Upper lobe of right lung (tissue), 1 donor: ENCODE data around the gene CADM1. TPM values are rescaled to one million over a fixed set of nuclear protein-coding genes. Genes with fewer than 3 reads are reported as not detected.
A peak's percentile ranks its signal among the peaks of the same experiment; 100 is the strongest.

Experiments
- ATAC-seq: fragments of 200-7000 bp; cut with Tn5 transposase; one replicate; pipeline ENCODE4 v1.9.1; 2020; ENCODE audit warnings: mild to moderate bottlenecking, moderate library complexity
- DNase-seq: peaks from one replicate; pipeline ENCODE4 v3.0.0-alpha.2; 2020
- H3K27ac ChIP-seq: fragments of 200-600 bp; one replicate; pipeline ENCODE4 v1.8.0; 2022
- H3K27me3 ChIP-seq: fragments of 200-600 bp; one replicate; pipeline ENCODE4 v1.8.0; 2022; ENCODE audit warnings: mild to moderate bottlenecking
- H3K36me3 ChIP-seq: fragments of 200-600 bp; one replicate; pipeline ENCODE4 v1.8.0; 2022
- H3K4me1 ChIP-seq: fragments of 200-600 bp; one replicate; pipeline ENCODE4 v1.8.0; 2022
- H3K4me3 ChIP-seq: fragments of 200-600 bp; one replicate; pipeline ENCODE4 v1.8.0; 2022; ENCODE audit warnings: mild to moderate bottlenecking
- H3K9me3 ChIP-seq: fragments of 200-600 bp; one replicate; pipeline ENCODE4 v1.8.0; 2022
- CTCF ChIP-seq: fragments of 200-600 bp; IDR thresholded peaks from one replicate; pipeline ENCODE4 v1.8.0; 2022; ENCODE audit warnings: antibody characterized with exemption
- intact Hi-C: fragments of 100-400 bp; cut with DNase I; formaldehyde crosslinking; loops from one replicate; pipeline ENCODE4 v1.11.0; 2022
- total RNA-seq: library from RNA; stranded (reverse); fragmentation: NEBNext Ultra II Directional; extraction: Animal tissue kit (Norgen Biotek cat#: 25700); gene quantifications from one replicate; pipeline ENCODE4 v1.2.1, GENCODE V29; 2021
- donor health status: DM: no; HTN: yes; CAD: no; lungs with severe emphysema.

Gene CADM1
- total RNA-seq, 1 donor from 2014 or later, result 222 TPM

- Histone ChIP-seq H3K9me3 (no peaks in the 10 kb centered on the region), H3K27ac (no peak overlapping the region), H3K27me3 (no peaks in the 10 kb centered on the region), H3K4me1 (no peaks in the 10 kb centered on the region), H3K36me3 (no peaks in the 10 kb centered on the region), H3K4me3 (no peak overlapping the region)
- DNase-seq (no peak), ATAC-seq (no peak)
- peak; percentile 71 for TF ChIP-seq CTCF
- intact Hi-C loops, result no loop called here
These were observed 169.1 kb downstream of the CADM1 start for GRCh38 chr11:115334932-115335788.

- no peak for TF ChIP-seq CTCF
- H3K27me3 ChIP-seq, result no peaks in the 10 kb centered on the region
- ATAC-seq, result no peak
- intact Hi-C loops, result no loop called here
- H3K4me1 ChIP-seq, result no peaks in the 10 kb centered on the region
- no peaks in the 10 kb centered on the region for H3K9me3 ChIP-seq
- no peak for DNase-seq
- H3K36me3 ChIP-seq, result no peaks in the 10 kb centered on the region
- H3K27ac ChIP-seq, result no peak overlapping the region
- H3K4me3 ChIP-seq, result no peak overlapping the region
These were observed 170.3 kb downstream of the CADM1 start for GRCh38 chr11:115333949-115334348.

- ATAC-seq, result peak; percentile 35
- Histone ChIP-seq H3K4me1 (no peaks in the 10 kb centered on the region), H3K27ac (no peak overlapping the region), H3K27me3 (no peaks in the 10 kb centered on the region), H3K4me3 (no peak overlapping the region), H3K9me3 (no peaks in the 10 kb centered on the region), H3K36me3 (no peaks in the 10 kb centered on the region)
- TF ChIP-seq CTCF, result no peak
- intact Hi-C loops, result no loop called here
- no peak for DNase-seq
These were observed 171.1 kb downstream of the CADM1 start for GRCh38 chr11:115333121-115333520.

GRCh38 chr11:115330684-115331482 lies 173.3 kb downstream of the CADM1 start:
- ATAC-seq (peak; percentile 55), DNase-seq (no peak)
- Histone ChIP-seq H3K9me3 (no peaks in the 10 kb centered on the region), H3K27ac (no peak overlapping the region), H3K27me3 (no peaks in the 10 kb centered on the region), H3K4me1 (no peaks in the 10 kb centered on the region), H3K4me3 (no peak overlapping the region), H3K36me3 (no peaks in the 10 kb centered on the region)
- intact Hi-C loops, result no loop called here
- TF ChIP-seq CTCF, result no peak

GRCh38 chr11:115326526-115326925 lies 177.7 kb downstream of the CADM1 start:
- Histone ChIP-seq H3K9me3 (no peaks in the 10 kb centered on the region), H3K4me1 (peaks cover 4% of the 10 kb centered on the region), H3K27me3 (no peaks in the 10 kb centered on the region), H3K36me3 (no peaks in the 10 kb centered on the region), H3K27ac (no peak overlapping the region), H3K4me3 (no peak overlapping the region)
- TF ChIP-seq CTCF, result no peak
- DNase-seq (no peak), ATAC-seq (no peak)
- intact Hi-C loops, result loop anchor here (10.0 kb wide), 1 partner anchor 948 kb away; no protein-coding TSS in a partner anchor
